Heart left ventricle (tissue), 13 donors: ENCODE data around the gene PLCB1.

ENCODE experiments used
- POLR2A ChIP-seq, 2 donors: fragments of 450-650 bp; IDR thresholded peaks; one replicate each; pipeline ENCODE4 v1.6.1; 2017; ENCODE audit warnings: antibody characterized with exemption in 2 of 2, mild to moderate bottlenecking in 2 of 2, moderate library complexity in 2 of 2
- TF ChIP-seq, protein P1 (sequence below), 12 donors: fragments of 200-600 bp; sonication (generic) in 4 of 12; IDR thresholded peaks; one replicate each; pipeline versions ENCODE4 v1.5.0 to v1.8.0; 2018 to 2022; ENCODE audit warnings: antibody characterized with exemption in 12 of 12, mild to moderate bottlenecking in 5 of 12
- donor health status: ischemic (EF 13 %, LVEDD 7.1; RV severe dilation, severe dysfunction).
- donor health status: DM: no; HTN: yes; CAD: no.
- donor health status: DM: no; HTN: no; CAD: no.
- donor health status: ischemic (EF 25% LVEDD 6.9; RV normal size, moderate dysfunction).
- donor health status: ischemic (EF 25% LVEDD 5.7; RV mildly dilated, moderate dysfunction).
- donor health status: ischemic (EF 35%, LVEDD 5.7; RV mildly dilated, moderate dysfunction).
- donor health status: nonischemic (EF 11% LVEDD 7.7; RV severe dilation, severe dysfunction).
- donor health status: DM: yes; HTN: yes; CAD: no.
- donor health status: PGD.
- donor health status: ischemic (EF 29% LVEDD 5.4; RV normal size, mild dysfunction).
- donor health status: nonischemic (EF 23%, LVEDD 6.1; RV moderate dilation, normal function).

DNA sequence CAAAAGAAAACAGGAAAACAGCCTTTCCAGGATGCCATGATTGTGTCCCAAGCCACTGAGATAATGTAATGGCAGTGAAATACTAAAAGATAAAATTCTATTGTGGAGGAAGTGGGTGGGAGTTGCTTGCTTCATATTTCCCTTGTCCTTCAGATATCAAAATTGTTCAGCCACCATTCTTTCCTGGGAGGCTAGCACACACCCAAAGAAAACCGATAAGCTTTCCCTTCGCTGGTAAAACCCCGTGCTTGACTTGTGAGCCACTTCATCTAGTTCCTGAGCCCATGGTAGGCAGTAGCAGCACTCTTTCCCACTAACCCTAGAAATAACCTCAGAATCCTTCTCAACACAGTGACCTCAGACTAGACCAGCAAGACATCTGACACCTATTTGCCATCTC, 579.4 kb downstream of the PLCB1 start:
- TF ChIP-seq, protein P1, sequence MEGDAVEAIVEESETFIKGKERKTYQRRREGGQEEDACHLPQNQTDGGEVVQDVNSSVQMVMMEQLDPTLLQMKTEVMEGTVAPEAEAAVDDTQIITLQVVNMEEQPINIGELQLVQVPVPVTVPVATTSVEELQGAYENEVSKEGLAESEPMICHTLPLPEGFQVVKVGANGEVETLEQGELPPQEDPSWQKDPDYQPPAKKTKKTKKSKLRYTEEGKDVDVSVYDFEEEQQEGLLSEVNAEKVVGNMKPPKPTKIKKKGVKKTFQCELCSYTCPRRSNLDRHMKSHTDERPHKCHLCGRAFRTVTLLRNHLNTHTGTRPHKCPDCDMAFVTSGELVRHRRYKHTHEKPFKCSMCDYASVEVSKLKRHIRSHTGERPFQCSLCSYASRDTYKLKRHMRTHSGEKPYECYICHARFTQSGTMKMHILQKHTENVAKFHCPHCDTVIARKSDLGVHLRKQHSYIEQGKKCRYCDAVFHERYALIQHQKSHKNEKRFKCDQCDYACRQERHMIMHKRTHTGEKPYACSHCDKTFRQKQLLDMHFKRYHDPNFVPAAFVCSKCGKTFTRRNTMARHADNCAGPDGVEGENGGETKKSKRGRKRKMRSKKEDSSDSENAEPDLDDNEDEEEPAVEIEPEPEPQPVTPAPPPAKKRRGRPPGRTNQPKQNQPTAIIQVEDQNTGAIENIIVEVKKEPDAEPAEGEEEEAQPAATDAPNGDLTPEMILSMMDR (IDR thresholded peaks at IDR 0.05), result no peak
- no peak for TF ChIP-seq POLR2A (IDR thresholded peaks at IDR 0.05)
